Activated naive CD8-positive, alpha-beta T cell treated with anti-CD3 and anti-CD28 coated beads, Interleukin-2, amount 50 U/mL, for 24 hours (primary cell): ENCODE measurements around the gene EIF4G1.

ENCODE experiments used
- ATAC-seq: fragments of 150-1000 bp; cut with Tn5 transposase; one replicate; pipeline ENCODE4 v1.10.0; 2021
- DNase-seq: peaks from one replicate; pipeline ENCODE4 v3.0.0; 2021
- H3K27ac Mint-ChIP-seq: one replicate; pipeline ENCODE4 v1.8.0; 2021; ENCODE audit warnings: mild to moderate bottlenecking, mixed read lengths
- H3K27me3 Mint-ChIP-seq: one replicate; pipeline ENCODE4 v1.8.0; 2021; ENCODE audit warnings: mixed read lengths
- H3K36me3 Mint-ChIP-seq: one replicate; pipeline ENCODE4 v1.8.0; 2021; ENCODE audit warnings: low read depth, mixed read lengths
- H3K4me1 Mint-ChIP-seq: one replicate; pipeline ENCODE4 v1.8.0; 2021; ENCODE audit warnings: mixed read lengths
- H3K4me3 Mint-ChIP-seq: one replicate; pipeline ENCODE4 v1.8.0; 2021; ENCODE audit warnings: mild to moderate bottlenecking, moderate library complexity, mixed read lengths
- H3K9me3 Mint-ChIP-seq: one replicate; pipeline ENCODE4 v1.8.0; 2021; ENCODE audit warnings: mixed read lengths

Gene EIF4G1

GRCh38 chr3:184358124-184358767 is 43.8 kb downstream of the EIF4G1 start:
- no peak overlapping the region for H3K4me3 Mint-ChIP-seq
- DNase-seq (no peak), ATAC-seq (no peak)
- peaks cover 9% of the 10 kb centered on the region for H3K36me3 Mint-ChIP-seq
- no peak overlapping the region for H3K27ac Mint-ChIP-seq
- no peaks in the 10 kb centered on the region for H3K9me3 Mint-ChIP-seq
- H3K27me3 Mint-ChIP-seq = peaks cover 4% of the 10 kb centered on the region
- H3K4me1 Mint-ChIP-seq = peaks cover 14% of the 10 kb centered on the region

GRCh38 chr3:184358921-184359350 is 44.5 kb downstream of the EIF4G1 start:
- peaks cover 16% of the 10 kb centered on the region for H3K4me1 Mint-ChIP-seq
- peaks cover 5% of the 10 kb centered on the region for H3K27me3 Mint-ChIP-seq
- no peaks in the 10 kb centered on the region for H3K9me3 Mint-ChIP-seq
- no peak for DNase-seq
- H3K36me3 Mint-ChIP-seq = peaks cover 14% of the 10 kb centered on the region
- H3K4me3 Mint-ChIP-seq = no peak overlapping the region
- ATAC-seq = no peak
- no peak overlapping the region for H3K27ac Mint-ChIP-seq

- H3K27me3 Mint-ChIP-seq = peaks cover 5% of the 10 kb centered on the region
- no peak for ATAC-seq
- no peak for DNase-seq
- H3K4me1 Mint-ChIP-seq = peaks cover 20% of the 10 kb centered on the region
- H3K4me3 Mint-ChIP-seq = peak overlapping the region; percentile 87
- no peaks in the 10 kb centered on the region for H3K9me3 Mint-ChIP-seq
- no peak overlapping the region for H3K27ac Mint-ChIP-seq
- peaks cover 18% of the 10 kb centered on the region for H3K36me3 Mint-ChIP-seq
Measured at GRCh38 chr3:184359610-184360009, 45.2 kb downstream of the EIF4G1 start.

- H3K4me3 Mint-ChIP-seq = peak overlapping the region; percentile 87
- H3K27ac Mint-ChIP-seq = peak overlapping the region; percentile 54
Measured at GRCh38 chr3:184360070-184360928, 45.9 kb downstream of the EIF4G1 start.

GRCh38 chr3:184360929-184361531 is 46.6 kb downstream of the EIF4G1 start:
- ATAC-seq (no peak), DNase-seq (no peak)
- peak overlapping the region; percentile 54 for H3K27ac Mint-ChIP-seq
- H3K36me3 Mint-ChIP-seq = peaks cover 24% of the 10 kb centered on the region
- H3K9me3 Mint-ChIP-seq = no peaks in the 10 kb centered on the region
- peaks cover 5% of the 10 kb centered on the region for H3K27me3 Mint-ChIP-seq
- peaks cover 32% of the 10 kb centered on the region for H3K4me1 Mint-ChIP-seq
- H3K4me3 Mint-ChIP-seq = peak overlapping the region; percentile 87

More at GRCh38 chr3:184360070-184360928, 45.9 kb downstream of the EIF4G1 start:
- Mint-ChIP-seq H3K9me3 (no peaks in the 10 kb centered on the region), H3K36me3 (peaks cover 23% of the 10 kb centered on the region), H3K27me3 (peaks cover 5% of the 10 kb centered on the region), H3K4me1 (peaks cover 27% of the 10 kb centered on the region)
- DNase-seq = no peak
- ATAC-seq = no peak

- Mint-ChIP-seq H3K36me3 (peaks cover 28% of the 10 kb centered on the region), H3K4me3 (peak within 1 kb of the TSS; percentile 99), H3K9me3 (no peaks in the 10 kb centered on the region), H3K27ac (peak within 1 kb of the TSS; percentile 95), H3K27me3 (peaks cover 5% of the 10 kb centered on the region), H3K4me1 (peaks cover 35% of the 10 kb centered on the region)
- DNase-seq = peak; percentile 58
- peak; percentile 39 for ATAC-seq
Measured at GRCh38 chr3:184361532-184361931, 47.1 kb downstream of the EIF4G1 start, which contains the start of the genes CLCN2 and POLR2H. Gene CLCN2 (minus strand): TSS chr3:184361605. CDS start chr3:184361479, 126 bp downstream. Gene POLR2H (plus strand): TSS chr3:184361710. CDS start chr3:184363493, 1,783 bp downstream.

GRCh38 chr3:184361932-184362667 is 47.7 kb downstream of the EIF4G1 start:
- Mint-ChIP-seq H3K36me3 (peaks cover 32% of the 10 kb centered on the region), H3K4me3 (peak overlapping the region; percentile 99), H3K9me3 (no peaks in the 10 kb centered on the region), H3K27ac (peak overlapping the region; percentile 95), H3K4me1 (peaks cover 40% of the 10 kb centered on the region), H3K27me3 (peaks cover 5% of the 10 kb centered on the region)
- DNase-seq = peak; percentile 60
- peak; percentile 16 for ATAC-seq

GRCh38 chr3:184362668-184363546 is 48.5 kb downstream of the EIF4G1 start:
- Mint-ChIP-seq H3K36me3 (peaks cover 39% of the 10 kb centered on the region), H3K4me1 (peaks cover 43% of the 10 kb centered on the region), H3K9me3 (no peaks in the 10 kb centered on the region), H3K27me3 (peaks cover 5% of the 10 kb centered on the region), H3K4me3 (peak overlapping the region; percentile 99), H3K27ac (peak overlapping the region; percentile 100)
- ATAC-seq (peak; percentile 89), DNase-seq (peak; percentile 97)

- peaks cover 3% of the 10 kb centered on the region for H3K27me3 Mint-ChIP-seq
- DNase-seq = no peak
- ATAC-seq = no peak
- no peak overlapping the region for H3K27ac Mint-ChIP-seq
- H3K36me3 Mint-ChIP-seq = peaks cover 58% of the 10 kb centered on the region
- no peaks in the 10 kb centered on the region for H3K9me3 Mint-ChIP-seq
- H3K4me1 Mint-ChIP-seq = peaks cover 34% of the 10 kb centered on the region
- peak overlapping the region; percentile 32 for H3K4me3 Mint-ChIP-seq
Measured at GRCh38 chr3:184366619-184367289, 52.3 kb downstream of the EIF4G1 start.

- Mint-ChIP-seq H3K36me3 (peaks cover 57% of the 10 kb centered on the region), H3K4me3 (no peak overlapping the region), H3K9me3 (no peaks in the 10 kb centered on the region), H3K27me3 (peaks cover 2% of the 10 kb centered on the region), H3K27ac (no peak overlapping the region), H3K4me1 (peaks cover 34% of the 10 kb centered on the region)
- no peak for ATAC-seq
- DNase-seq = no peak
Measured at GRCh38 chr3:184368116-184368515, 53.7 kb downstream of the EIF4G1 start.

- peaks cover 30% of the 10 kb centered on the region for H3K4me1 Mint-ChIP-seq
- DNase-seq (no peak), ATAC-seq (no peak)
- H3K4me3 Mint-ChIP-seq = no peak overlapping the region
- no peak overlapping the region for H3K27ac Mint-ChIP-seq
- H3K9me3 Mint-ChIP-seq = no peaks in the 10 kb centered on the region
- H3K27me3 Mint-ChIP-seq = no peaks in the 10 kb centered on the region
- H3K36me3 Mint-ChIP-seq = peaks cover 51% of the 10 kb centered on the region
Measured at GRCh38 chr3:184368586-184369183, 54.3 kb downstream of the EIF4G1 start.

- Mint-ChIP-seq H3K36me3 (peaks cover 31% of the 10 kb centered on the region), H3K27me3 (peaks cover 9% of the 10 kb centered on the region), H3K4me1 (peaks cover 11% of the 10 kb centered on the region), H3K4me3 (no peak overlapping the region), H3K27ac (no peak overlapping the region), H3K9me3 (no peaks in the 10 kb centered on the region)
- peak; percentile 47 for DNase-seq
- peak; percentile 86 for ATAC-seq
Measured at GRCh38 chr3:184371570-184372018, 57.2 kb downstream of the EIF4G1 start.
